T-helper 2 cell treated with Interferon-gamma antibody and Interleukin-4, amounts not matched to agents 100 ng/mL and 5 ng/mL, for 36 hours (primary cell): Measurements from ENCODE around the gene SNCAIP. TPM values are rescaled to one million over a fixed set of nuclear protein-coding genes. Genes with fewer than 3 reads are reported as not detected.

Source experiments
- intact Hi-C: fragments of 100-400 bp; cut with micrococcal nuclease; formaldehyde crosslinking; loops from one replicate; pipeline ENCODE4 v1.15.1; 2023
- total RNA-seq: library from RNA; stranded (reverse); gene quantifications from 2 replicates; pipeline ENCODE4 v1.2.3, GENCODE V29; 2022

Gene SNCAIP
- not detected in 2 replicates for total RNA-seq

DNA sequence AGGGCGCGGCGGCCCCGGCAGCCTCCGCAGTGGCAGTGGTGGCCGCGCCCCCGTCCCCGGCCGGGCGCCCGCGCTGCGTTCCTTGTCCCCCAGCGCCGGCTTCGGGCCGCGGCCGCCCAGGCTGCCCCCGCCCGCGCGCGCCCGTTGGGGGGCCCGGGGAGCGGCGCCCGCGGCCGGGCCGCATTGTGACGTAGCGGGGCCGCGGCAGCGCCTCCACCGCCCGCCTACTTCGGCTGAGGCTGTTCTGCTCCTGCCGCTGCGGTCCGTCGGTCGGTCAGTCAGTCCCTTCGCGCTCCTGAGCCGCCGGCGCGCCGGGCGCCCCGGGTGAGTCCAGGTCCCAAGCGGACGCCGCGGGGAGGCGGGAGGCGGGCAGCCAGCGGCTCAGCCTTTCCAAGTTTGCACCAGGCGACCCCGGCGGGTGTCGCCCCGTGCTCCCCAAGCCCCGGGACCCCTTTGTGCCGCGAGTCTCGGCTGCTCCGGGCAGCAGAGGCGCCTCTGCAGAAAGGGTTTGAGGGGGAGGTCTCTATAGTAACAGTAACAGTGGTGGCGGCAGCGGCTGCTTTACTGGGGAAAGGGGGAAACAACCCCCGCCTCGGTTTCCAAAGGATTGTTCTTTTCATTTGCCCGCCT lies at the start of gene SNCAIP:
Gene SNCAIP (plus strand): TSS at position 277 of the 630 bp plus-strand sequence. CDS start 78,898 bp downstream, outside the sequence.
- intact Hi-C loops, result loop anchor here (2.0 kb wide), 1 partner anchor 777 kb away; the partner anchor contains the start of gene PRDM6

DNA sequence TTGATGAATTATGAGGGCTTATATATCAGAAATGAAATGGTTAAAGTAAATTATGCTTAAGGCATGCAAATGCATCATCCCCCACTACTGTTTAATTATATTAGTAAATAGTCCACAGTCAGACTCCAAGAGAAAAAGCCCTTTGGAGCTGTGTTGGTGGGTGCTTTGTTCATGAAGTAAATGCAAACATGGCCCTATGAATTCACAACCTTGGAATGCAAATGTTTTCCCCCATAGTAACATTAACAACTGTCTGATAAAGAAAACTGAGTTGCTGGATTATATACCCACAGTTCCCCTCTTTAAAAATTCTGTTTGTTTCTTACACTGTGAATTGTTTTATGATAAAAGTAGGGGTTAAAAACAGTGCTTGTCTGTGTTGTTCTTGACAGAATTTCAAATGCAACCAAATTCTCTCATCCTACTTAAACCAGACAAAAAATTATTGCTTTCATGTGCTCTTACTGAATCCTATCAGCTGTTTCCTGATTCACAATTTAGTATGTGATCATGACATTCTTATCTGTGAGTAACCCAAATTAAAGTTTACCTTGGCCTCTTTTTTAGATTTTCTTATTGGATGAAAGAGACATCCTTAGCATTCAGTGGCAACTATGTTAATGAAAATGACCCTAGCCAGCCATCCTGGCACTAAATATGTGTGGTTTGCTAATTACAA lies 48.5 kb upstream of the SNCAIP start:
- intact Hi-C loops, result no loop called here

DNA sequence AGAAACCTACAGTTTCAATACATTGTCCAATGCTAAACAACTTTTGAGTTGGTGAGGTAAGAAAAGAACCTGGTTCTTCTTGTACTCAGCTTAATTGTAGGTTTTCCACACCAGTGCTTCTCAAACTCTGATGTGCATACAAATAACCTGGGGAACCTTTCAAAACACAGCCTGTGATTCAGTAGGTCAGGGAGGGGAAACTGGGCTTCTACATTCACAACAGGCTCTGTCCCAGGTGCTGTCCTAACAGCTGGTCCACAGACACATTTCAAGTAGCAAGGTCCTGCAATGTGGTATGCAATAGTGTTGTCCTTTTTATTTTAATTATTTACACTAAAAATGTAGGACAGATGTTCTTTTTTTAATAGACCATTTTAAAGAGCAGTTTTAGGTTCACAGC lies 47.4 kb upstream of the SNCAIP start:
- intact Hi-C loops, result no loop called here

DNA sequence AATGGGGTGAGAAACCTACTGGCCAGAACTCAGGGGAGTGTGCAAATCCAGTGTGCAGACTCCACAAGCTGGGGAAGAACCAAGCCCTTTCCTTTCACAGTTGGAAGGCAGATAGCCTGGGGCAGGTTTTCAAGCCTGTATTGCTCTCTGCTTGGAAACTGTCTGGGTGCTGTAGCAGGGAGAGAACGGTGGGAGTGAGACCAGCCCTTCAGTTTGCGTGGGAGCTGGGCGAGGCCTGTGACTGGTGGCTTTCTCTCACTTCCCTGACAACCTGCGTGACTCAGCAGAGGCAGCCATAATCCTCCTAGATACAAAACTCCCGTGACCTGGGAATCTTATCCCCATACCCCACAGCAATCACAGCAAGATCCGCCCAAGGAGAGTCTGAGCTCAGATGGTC lies 44.9 kb upstream of the SNCAIP start:
- intact Hi-C loops, result no loop called here

DNA sequence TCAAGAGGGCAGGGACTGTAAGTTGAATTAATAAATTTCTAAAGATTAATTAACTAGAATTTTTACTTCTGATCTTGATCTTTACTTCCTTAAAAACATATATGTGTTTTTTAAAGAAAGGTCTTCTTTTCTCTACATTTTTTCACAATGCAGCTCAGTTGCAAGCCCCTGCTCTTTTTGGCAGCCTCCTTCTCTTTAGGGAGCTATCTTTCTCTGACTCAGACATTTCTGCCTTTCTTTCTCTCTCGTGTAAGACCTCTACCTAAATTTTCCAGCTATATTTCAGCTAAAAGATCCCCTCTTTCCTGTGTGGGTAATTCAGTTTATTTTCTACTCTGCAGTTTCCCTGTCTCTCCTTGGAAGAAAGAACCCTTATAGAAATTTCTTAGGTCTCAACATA lies 38.3 kb upstream of the SNCAIP start:
- intact Hi-C loops, result no loop called here

DNA sequence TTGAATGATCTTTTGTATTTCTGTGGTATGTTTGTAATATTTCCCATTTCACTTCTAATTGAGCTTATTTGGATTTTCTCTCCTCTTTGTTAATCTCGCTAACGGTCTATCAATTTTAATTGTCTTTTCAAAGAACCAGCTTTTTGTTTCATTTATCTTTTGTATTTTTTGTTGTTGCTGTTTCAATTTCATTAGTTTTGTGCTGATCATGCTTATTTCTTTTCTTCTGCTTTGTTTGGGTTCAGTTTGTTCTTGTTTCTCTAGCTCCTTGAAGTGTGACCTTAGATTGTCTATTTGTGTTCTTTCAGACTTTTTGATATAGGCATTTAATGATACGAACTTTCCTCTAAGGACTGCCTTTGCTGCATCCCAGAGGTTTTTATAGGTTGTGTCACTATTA lies 28.4 kb upstream of the SNCAIP start:
- intact Hi-C loops, result no loop called here

DNA sequence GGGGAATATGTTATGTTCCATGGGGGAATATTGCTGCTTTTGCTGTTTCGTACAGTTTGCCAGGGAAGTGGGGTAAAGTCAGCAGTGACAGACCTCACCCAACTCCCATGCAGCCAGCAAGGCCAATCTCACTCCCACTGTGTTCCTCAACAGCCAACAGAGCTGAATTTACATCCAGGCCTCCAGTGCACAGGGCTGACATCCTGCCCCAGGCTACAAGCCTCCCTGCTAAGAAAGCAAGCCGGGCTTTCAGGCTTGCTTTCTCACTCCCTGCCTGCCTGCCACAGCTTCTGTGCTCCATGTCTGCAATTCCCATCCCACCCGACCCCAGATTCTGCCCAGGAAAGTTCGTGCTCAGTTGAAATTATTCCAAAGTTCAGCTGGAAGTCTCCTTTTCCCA lies 25.5 kb upstream of the SNCAIP start:
- intact Hi-C loops, result no loop called here

DNA sequence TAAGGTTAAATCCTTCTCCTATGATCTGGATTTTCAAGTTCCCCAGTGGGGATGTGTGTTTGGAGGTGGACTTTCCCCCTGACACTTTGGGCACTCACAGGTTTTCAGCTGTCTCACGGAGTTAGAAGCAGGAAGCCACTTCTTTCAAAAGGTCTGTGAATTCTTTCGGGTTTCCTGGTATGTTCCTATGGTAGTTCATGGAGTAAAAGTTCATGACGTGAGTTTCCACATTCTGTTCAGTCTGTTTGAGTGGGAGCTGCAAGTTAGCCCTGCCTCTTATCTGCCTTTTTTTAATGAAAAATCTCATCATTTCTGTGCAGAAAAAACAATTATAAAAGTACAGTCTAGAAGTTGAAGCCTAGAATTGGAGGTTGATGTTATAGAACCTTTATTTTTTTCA lies 24.9 kb upstream of the SNCAIP start:
- intact Hi-C loops, result no loop called here

DNA sequence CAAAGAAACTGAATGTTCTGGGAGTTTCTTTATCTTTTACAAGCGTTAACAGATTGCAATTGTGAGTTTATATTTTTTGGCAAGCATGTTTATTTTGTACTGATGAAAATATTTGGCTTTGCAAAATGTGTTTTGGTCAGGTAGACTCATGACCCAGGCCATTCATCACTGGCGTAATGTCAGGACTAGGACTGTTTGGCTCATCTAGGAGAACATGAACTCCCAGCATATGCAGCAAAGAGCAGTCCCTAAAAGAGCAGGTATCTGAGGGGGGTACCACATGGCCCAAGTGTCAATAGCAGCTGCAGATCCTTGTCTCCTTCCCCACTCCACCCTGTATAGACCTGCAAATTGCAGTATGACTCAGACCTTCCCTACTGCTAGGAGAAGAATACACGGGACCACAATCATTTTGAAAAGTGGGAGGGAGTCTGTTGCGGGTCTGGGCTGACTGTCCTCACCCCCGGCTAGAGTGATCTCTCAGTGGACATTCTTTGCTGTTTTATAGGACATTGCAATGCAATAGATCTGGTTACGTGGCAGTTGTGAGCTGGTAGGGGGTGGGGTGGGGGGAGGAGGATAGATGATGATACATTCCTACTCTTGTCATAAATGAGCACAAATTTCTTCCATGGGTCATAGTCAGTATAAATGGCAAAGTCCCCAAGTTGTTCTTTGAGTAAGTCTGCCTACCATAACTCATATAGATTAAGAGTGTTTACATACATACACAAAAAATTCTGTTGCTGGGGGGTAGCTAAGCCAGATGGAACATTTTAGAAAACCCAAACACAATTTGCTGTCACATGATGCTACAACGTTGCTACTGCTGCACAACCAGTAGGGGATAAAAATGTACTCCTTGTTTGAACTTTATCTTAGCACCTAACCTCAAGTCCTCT lies 20.8 kb upstream of the SNCAIP start:
- intact Hi-C loops, result no loop called here

DNA sequence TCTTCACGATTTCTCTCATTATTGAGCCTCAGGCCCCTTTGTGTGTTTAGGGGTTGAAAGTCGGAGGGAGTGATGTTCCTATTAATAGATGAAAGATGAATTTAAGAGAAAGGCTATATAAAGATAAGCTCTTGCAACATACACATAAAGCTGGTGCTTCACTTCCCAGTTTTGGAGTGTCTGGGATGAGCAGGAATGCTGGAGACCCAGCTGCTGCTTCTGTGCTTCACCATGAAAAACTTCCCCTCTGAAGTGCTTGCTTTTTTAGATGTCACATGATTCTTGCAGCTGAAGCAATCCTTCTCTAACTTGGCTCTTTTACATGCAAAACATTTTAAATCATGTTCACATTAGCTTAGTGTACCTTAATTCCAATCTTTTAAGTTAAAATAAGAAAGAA lies 19.7 kb upstream of the SNCAIP start:
- intact Hi-C loops, result no loop called here

DNA sequence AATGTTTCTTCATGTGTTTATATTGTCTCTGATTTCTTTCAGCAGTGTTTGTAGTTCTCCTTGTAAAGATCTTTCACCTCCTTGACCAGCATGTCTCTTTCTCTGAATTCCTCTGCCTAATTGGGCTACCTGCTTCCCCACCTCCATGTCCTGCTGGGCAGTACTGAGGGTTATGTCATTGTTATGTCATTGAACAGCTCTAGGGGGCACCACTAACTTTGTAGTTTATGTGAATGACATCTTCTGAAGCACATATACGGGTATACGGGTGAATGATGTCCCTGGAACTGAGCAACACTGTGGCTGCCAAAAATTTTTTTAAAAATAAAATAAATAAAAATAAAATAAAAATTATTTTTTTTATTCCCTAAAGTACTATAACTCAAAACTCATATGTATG lies 16.9 kb upstream of the SNCAIP start:
- intact Hi-C loops, result no loop called here

DNA sequence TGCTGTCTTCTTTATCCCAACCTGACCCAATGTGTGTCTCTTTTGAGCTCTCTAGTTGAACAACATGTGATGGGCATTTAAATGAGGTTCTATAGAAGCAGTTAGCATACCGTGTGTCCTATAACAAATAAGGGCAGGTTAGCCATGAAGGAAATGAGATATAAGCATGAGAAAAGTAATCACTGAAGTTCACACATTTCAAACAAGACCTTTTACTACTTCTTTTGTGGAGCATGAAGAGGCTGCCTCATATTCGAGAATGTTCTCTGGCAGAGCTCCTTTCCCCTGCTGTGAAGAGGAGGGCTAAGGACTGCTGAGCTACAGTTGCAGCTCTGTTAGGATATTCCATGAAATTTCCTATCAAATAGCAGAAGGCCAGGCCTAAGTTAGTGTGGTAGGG lies 15.2 kb upstream of the SNCAIP start:
- intact Hi-C loops, result no loop called here

DNA sequence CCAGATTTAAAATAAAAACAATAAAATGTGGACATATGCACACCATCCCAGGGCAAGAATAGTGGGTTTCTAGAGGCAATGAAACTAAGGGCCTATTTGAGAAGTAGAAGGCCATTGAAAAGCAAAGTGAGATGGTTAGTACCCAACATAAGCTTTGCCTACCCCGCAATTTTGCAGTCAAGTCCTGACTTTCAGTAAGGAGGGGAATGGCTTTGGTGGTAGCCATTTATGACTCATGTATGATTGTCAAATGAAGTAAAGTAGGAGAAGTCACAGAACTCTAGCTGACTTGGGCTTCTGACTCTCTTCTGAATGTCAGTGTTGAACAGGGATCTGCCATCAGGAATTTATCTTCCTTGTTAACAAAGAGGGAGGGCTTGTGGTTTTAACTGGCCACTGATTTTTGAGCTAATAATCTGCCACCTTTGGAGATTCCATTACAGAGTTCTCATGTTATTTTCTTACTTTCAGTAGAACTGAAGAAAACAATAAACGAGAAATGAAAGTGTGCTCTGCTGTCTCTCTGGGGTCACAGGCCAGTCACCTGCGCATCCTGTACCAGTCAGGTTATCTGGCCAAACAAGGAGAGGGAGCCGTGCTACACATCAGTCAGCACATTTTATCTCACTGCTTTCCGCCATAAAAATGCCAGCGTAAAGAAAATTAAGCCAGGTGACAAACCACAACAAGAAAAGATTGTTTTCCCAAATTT lies 14.3 kb upstream of the SNCAIP start:
- intact Hi-C loops, result no loop called here

DNA sequence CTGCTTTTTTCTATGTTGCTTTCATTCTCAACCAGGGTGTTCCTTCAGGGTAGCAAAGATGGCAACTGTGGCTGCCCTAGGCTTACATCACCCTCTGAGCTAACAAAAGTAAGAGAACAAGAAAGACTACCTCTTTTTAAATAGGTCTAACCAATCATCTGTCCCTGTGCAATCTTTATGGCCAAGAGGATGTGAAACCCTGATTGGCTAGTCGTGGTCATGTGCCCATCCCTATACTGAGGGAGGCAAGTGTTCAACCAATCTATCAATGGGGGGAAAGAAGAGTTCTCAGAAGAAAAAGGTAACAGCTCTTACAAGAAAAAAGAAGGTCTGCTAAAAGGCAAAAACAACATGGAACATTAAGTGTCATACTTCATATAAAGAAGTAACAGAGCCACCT lies 11.7 kb upstream of the SNCAIP start:
- intact Hi-C loops, result no loop called here

DNA sequence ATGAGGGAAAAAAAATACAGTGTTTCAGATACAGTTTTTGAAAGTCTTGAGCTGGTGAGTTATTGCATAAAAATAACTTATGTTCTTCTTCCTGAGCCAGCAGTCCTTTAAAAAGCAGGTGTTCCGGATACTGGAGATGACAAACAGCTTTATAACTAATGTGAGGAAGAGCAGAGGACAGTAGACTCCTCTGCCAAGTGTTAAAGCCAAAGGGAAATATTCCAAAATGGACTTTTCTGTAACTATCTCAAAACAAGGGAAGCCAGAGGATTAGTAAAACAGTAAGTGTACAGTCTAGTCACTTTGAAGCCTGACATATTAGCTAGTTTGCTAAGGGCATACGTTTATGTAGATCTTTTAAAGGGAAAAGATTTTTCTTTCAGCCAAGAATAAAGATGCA lies 11.0 kb upstream of the SNCAIP start:
- intact Hi-C loops, result no loop called here

DNA sequence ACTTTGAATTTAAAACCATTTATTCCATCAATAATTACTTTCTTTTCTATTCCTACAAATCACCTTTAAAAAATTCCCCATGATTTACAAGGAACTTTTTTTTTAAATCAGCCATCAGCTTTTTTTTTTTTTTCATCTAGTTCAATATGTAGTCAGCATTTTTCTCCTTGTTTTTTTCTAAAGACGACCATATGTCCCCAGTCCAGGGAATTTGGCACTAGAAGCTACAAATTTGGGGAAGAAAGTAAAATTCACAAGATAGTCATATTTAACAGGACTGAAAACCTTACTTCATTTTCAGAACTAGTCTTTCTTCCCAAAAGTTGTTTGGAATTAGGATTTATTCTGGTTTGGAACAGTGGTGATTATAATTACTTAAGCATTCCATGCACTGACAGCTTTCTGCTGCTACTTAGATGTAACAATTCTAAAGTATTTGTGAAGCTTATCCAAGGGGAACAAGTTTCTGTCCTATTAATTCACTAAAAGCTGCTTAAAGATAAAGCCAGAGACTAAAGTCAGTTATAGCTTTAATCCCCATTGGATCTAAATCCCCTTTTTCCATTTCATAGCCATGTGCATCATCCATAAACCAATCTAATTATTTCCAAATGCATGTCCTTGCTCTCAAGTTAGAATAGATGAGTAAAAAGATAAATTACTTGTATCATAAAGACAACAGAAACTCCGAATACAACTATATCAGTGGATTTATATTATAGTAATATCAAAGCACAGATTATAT lies 7.4 kb upstream of the SNCAIP start:
- intact Hi-C loops, result loop anchor here (5.0 kb wide), 1 partner anchor 107 kb away; no protein-coding TSS in a partner anchor

DNA sequence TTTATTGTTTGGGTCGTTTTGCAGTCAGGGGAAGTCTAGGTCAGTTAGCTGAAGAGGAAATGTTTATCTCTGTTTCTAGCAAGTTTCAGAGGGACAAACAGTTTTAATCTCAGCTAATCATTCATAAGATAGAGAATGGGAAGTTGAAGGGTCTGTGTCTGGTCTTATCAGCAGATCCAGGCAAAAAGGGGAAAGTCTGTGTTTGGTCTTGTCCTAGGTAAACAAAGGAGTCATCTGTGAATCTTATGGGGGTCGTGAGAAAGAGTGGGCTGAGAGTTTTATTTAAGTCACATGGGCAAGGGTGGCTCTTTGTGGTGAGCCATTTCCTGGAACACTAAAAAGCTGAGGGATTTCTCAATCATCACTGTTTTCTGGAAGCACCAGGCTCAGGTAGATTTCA lies 5.6 kb upstream of the SNCAIP start:
- intact Hi-C loops, result loop anchor here (5.0 kb wide), 1 partner anchor 109 kb away; no protein-coding TSS in a partner anchor

DNA sequence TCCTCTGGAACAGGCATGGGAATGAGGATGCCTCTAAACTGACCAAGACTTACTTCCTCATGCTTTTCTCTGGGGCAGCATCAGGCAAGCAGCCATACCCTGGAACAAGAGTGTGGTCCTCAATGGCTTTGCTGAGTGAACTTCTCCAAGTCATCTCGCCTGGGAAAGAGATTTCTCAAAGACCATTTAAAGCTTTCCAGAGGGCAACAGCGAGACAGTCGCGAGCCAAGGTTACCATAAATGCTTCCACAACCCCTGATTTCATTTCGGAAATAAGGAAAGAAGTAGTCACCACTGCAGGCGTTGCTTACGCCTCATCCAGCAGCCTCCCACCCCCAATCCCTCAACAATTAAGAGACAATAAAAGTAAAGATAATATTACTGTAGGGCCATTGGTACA lies 1.1 kb upstream of the SNCAIP start:
- intact Hi-C loops, result no loop called here

DNA sequence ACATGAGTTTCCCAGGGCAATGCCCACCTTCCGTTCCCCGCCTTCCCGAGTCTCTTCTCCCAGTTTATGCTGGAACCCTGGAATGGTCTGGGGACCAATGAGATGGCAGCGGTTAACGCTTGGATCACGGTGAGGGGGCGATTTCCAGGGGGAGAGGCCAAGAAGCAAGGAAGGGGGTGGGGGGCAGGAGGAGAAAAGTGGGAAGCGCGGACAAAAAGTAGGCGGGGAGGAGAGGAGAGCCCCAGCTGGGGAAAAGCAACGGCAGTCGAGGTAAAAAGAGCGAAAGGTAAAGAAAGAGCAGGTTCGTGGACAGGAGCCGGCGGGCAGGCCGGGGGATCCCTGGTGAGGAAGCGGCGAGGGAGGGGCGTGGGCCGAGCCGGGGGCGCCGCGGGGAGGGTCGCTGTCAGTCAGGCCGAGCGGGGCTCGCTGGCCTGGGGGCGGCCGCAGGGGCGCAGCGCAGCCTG lies 508 bp upstream of the SNCAIP start:
- intact Hi-C loops, result no loop called here

DNA sequence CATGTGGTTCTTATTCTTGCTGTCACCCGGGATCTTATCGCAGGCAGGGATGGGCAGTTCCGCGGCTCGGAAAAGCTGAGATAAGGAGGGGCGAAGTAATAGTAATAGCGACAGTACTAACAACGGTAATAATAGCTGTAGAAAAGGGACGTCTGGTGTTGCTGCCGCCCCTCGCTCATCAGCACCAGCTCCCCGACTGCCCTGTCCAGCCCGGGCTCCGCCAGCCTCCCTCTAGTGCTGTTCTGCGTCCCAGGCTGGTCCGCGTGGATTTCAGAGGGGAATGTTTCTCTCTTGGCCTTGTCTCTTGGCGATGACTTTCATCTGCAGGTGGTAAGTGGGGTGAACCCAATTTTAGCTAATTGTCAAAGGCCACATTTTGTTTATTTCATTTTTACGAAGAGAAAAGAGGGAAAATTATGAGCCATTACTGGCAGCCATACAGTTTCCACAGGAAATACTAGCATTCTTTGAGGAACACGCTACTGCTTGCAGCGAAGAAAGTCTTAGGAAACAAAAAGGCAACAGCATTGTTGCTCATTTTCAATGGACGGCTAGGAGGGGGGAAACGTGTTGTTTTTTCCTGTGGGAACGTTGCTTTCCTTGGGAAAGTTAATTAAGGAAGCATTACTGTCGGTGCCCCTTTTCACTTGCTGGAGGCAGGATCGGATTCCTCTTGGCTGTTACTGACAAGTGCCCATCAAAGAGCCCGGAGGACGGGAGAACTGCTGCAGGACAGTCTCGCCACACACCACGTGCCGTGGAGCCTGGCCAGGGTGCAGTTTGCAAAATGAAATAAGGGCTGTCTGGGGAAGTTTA lies 762 bp downstream of the SNCAIP start:
- intact Hi-C loops, result loop anchor here (2.0 kb wide), 1 partner anchor 776 kb away; the partner anchor contains the start of gene PRDM6
